ENCODE data around the gene MID1.

Gene MID1

GRCh38 chrX:10429908-10430307 is 190.5 kb downstream of the MID1 start:
- Histone ChIP-seq H2BK12ac (ENCODE audit: low read length in 2 of 2) (no peak overlapping the region), H3K4me3 (ENCODE audit: insufficient read depth in 1 of 2, low read depth in 1 of 2, low read length in 2 of 2) (no peak overlapping the region), H3K4me2 (ENCODE audit: low read length, poor library complexity, severe bottlenecking) (no peak overlapping the region), H3K36me3 (ENCODE audit: control insufficient read depth in 1 of 2, insufficient read depth in 2 of 2, low read depth in 1 of 2, low read length in 2 of 2) (no peaks in the 10 kb centered on the region), H3K23ac (ENCODE audit: low read length in 2 of 2) (no peak overlapping the region), H2BK5ac (ENCODE audit: low read depth, low read length, poor library complexity, severe bottlenecking) (no peak overlapping the region), H3K14ac (ENCODE audit: low read length in 2 of 2) (no peak overlapping the region), H4K8ac (ENCODE audit: low read length) (no peak overlapping the region), H2AK5ac (ENCODE audit: low read length, severe bottlenecking) (no peak overlapping the region), H3K4ac (ENCODE audit: low read depth in 1 of 2, low read length in 2 of 2) (no peak overlapping the region), H3K9ac (ENCODE audit: low read length) (no peak overlapping the region), H3K18ac (ENCODE audit: low read depth in 1 of 2, low read length in 2 of 2) (no peak overlapping the region), H3K27ac (ENCODE audit: low read length, poor library complexity, severe bottlenecking) (no peak overlapping the region), H3K9me3 (ENCODE audit: control insufficient read depth, low read length) (peaks cover 7% of the 10 kb centered on the region), H2BK15ac (ENCODE audit: low read depth, poor library complexity, severe bottlenecking) (no peak overlapping the region), H2BK120ac (ENCODE audit: low read depth, low read length) (no peak overlapping the region), H3K79me1 (replicated peaks; ENCODE audit: low read length, poor library complexity, severe bottlenecking) (no peaks in the 10 kb centered on the region), H3K4me1 (ENCODE audit: control insufficient read depth, insufficient read depth, low read depth, low read length) (no peaks in the 10 kb centered on the region), H3K27me3 (ENCODE audit: control insufficient read depth in 1 of 2, insufficient read depth in 1 of 2, low read length in 2 of 2) (no peaks in the 10 kb centered on the region), H4K91ac (ENCODE audit: low read length) (no peak overlapping the region), H2AFZ (ENCODE audit: low read depth, low read length) (no peak overlapping the region)
- no peak for DNase-seq
- WGBS: 100% methylated on average over 3 of the region's 5 CpGs

DNA sequence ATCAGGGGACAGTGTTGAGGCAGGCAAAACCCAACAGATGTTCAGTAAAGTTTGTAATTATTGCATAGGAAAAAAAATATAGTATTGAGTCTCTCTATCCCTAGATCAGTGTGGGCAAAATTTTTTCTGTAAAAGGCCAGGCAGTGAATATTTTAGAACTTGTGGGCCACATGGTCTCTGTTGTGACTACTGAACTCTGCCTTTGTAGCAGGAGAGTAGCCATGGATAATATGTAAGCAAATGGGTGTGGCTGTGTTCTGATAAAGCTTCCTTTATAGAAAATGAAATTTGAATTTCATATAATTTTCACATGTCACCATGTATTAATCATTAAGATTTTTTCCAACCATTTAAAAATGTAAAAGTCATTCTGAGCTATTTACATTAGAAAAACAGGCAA is 193.1 kb downstream of the MID1 start:
- Histone ChIP-seq H4K91ac (ENCODE audit: low read length) (no peak overlapping the region), H3K4me1 (ENCODE audit: control insufficient read depth, insufficient read depth, low read depth, low read length) (no peaks in the 10 kb centered on the region), H3K4ac (ENCODE audit: low read depth in 1 of 2, low read length in 2 of 2) (no peak overlapping the region), H2BK12ac (ENCODE audit: low read length in 2 of 2) (no peak overlapping the region), H3K9ac (ENCODE audit: low read length) (no peak overlapping the region), H3K27ac (ENCODE audit: low read length, poor library complexity, severe bottlenecking) (no peak overlapping the region), H2BK120ac (ENCODE audit: low read depth, low read length) (no peak overlapping the region), H2AFZ (ENCODE audit: low read depth, low read length) (no peak overlapping the region), H3K79me1 (replicated peaks; ENCODE audit: low read length, poor library complexity, severe bottlenecking) (no peaks in the 10 kb centered on the region), H2BK5ac (ENCODE audit: low read depth, low read length, poor library complexity, severe bottlenecking) (no peak overlapping the region), H4K8ac (ENCODE audit: low read length) (no peak overlapping the region), H2AK5ac (ENCODE audit: low read length, severe bottlenecking) (no peak overlapping the region), H3K14ac (ENCODE audit: low read length in 2 of 2) (no peak overlapping the region), H3K23ac (ENCODE audit: low read length in 2 of 2) (no peak overlapping the region), H3K27me3 (ENCODE audit: control insufficient read depth in 1 of 2, insufficient read depth in 1 of 2, low read length in 2 of 2) (no peaks in the 10 kb centered on the region), H3K36me3 (ENCODE audit: control insufficient read depth in 1 of 2, insufficient read depth in 2 of 2, low read depth in 1 of 2, low read length in 2 of 2) (no peaks in the 10 kb centered on the region), H3K9me3 (ENCODE audit: control insufficient read depth, low read length) (no peaks in the 10 kb centered on the region), H3K4me2 (ENCODE audit: low read length, poor library complexity, severe bottlenecking) (no peak overlapping the region), H3K4me3 (ENCODE audit: insufficient read depth in 1 of 2, low read depth in 1 of 2, low read length in 2 of 2) (no peak overlapping the region), H3K18ac (ENCODE audit: low read depth in 1 of 2, low read length in 2 of 2) (no peak overlapping the region), H2BK15ac (ENCODE audit: low read depth, poor library complexity, severe bottlenecking) (no peak overlapping the region)
- DNase-seq: no peak

GRCh38 chrX:10423716-10424115 is 196.7 kb downstream of the MID1 start:
- Histone ChIP-seq H3K23ac (ENCODE audit: low read length in 2 of 2) (no peak overlapping the region), H2BK5ac (ENCODE audit: low read depth, low read length, poor library complexity, severe bottlenecking) (no peak overlapping the region), H3K27ac (ENCODE audit: low read length, poor library complexity, severe bottlenecking) (no peak overlapping the region), H4K8ac (ENCODE audit: low read length) (no peak overlapping the region), H3K9ac (ENCODE audit: low read length) (no peak overlapping the region), H2BK12ac (ENCODE audit: low read length in 2 of 2) (no peak overlapping the region), H3K18ac (ENCODE audit: low read depth in 1 of 2, low read length in 2 of 2) (no peak overlapping the region), H3K9me3 (ENCODE audit: control insufficient read depth, low read length) (no peaks in the 10 kb centered on the region), H3K4me1 (ENCODE audit: control insufficient read depth, insufficient read depth, low read depth, low read length) (no peaks in the 10 kb centered on the region), H2AFZ (ENCODE audit: low read depth, low read length) (no peak overlapping the region), H2BK15ac (ENCODE audit: low read depth, poor library complexity, severe bottlenecking) (no peak overlapping the region), H4K91ac (ENCODE audit: low read length) (no peak overlapping the region), H3K79me1 (replicated peaks; ENCODE audit: low read length, poor library complexity, severe bottlenecking) (no peaks in the 10 kb centered on the region), H2AK5ac (ENCODE audit: low read length, severe bottlenecking) (no peak overlapping the region), H2BK120ac (ENCODE audit: low read depth, low read length) (no peak overlapping the region), H3K36me3 (ENCODE audit: control insufficient read depth in 1 of 2, insufficient read depth in 2 of 2, low read depth in 1 of 2, low read length in 2 of 2) (no peaks in the 10 kb centered on the region), H3K14ac (ENCODE audit: low read length in 2 of 2) (no peak overlapping the region), H3K4ac (ENCODE audit: low read depth in 1 of 2, low read length in 2 of 2) (no peak overlapping the region), H3K4me3 (ENCODE audit: insufficient read depth in 1 of 2, low read depth in 1 of 2, low read length in 2 of 2) (no peak overlapping the region), H3K4me2 (ENCODE audit: low read length, poor library complexity, severe bottlenecking) (no peak overlapping the region), H3K27me3 (ENCODE audit: control insufficient read depth in 1 of 2, insufficient read depth in 1 of 2, low read length in 2 of 2) (no peaks in the 10 kb centered on the region)
- DNase-seq: no peak
- WGBS: 88% methylated on average over 4 of the region's 4 CpGs

DNA sequence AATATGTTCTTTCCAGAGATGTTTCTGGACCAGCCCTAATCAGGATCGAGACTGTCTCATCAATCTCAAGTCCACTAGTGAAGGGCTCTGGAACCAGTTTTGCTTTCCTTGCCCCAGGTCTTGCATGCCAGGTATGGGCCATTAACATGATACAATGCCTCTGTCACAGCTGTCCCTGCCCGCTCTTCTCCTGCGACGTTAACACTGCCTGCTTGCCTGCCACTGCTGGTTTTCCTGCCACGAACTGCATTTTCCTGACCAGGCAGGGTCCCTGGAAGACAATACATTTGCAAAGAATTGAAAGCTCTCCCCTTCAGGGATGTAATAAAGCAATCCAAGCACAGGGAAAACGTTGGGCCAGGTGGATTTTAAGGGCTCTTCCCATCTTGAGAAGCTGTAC is 200.3 kb downstream of the MID1 start:
- Histone ChIP-seq H3K4me3 (ENCODE audit: insufficient read depth in 1 of 2, low read depth in 1 of 2, low read length in 2 of 2) (no peak overlapping the region), H3K27me3 (ENCODE audit: control insufficient read depth in 1 of 2, insufficient read depth in 1 of 2, low read length in 2 of 2) (no peaks in the 10 kb centered on the region), H3K18ac (ENCODE audit: low read depth in 1 of 2, low read length in 2 of 2) (no peak overlapping the region), H3K23ac (ENCODE audit: low read length in 2 of 2) (no peak overlapping the region), H2BK15ac (ENCODE audit: low read depth, poor library complexity, severe bottlenecking) (no peak overlapping the region), H2BK120ac (ENCODE audit: low read depth, low read length) (no peak overlapping the region), H4K91ac (ENCODE audit: low read length) (peak overlapping the region; percentile 27), H3K14ac (ENCODE audit: low read length in 2 of 2) (no peak overlapping the region), H3K9me3 (ENCODE audit: control insufficient read depth, low read length) (no peaks in the 10 kb centered on the region), H2AFZ (ENCODE audit: low read depth, low read length) (no peak overlapping the region), H3K36me3 (ENCODE audit: control insufficient read depth in 1 of 2, insufficient read depth in 2 of 2, low read depth in 1 of 2, low read length in 2 of 2) (no peaks in the 10 kb centered on the region), H3K4me2 (ENCODE audit: low read length, poor library complexity, severe bottlenecking) (no peak overlapping the region), H3K4ac (ENCODE audit: low read depth in 1 of 2, low read length in 2 of 2) (no peak overlapping the region), H2BK5ac (ENCODE audit: low read depth, low read length, poor library complexity, severe bottlenecking) (no peak overlapping the region), H2AK5ac (ENCODE audit: low read length, severe bottlenecking) (no peak overlapping the region), H2BK12ac (ENCODE audit: low read length in 2 of 2) (no peak overlapping the region), H3K4me1 (ENCODE audit: control insufficient read depth, insufficient read depth, low read depth, low read length) (peaks cover 1% of the 10 kb centered on the region), H3K27ac (ENCODE audit: low read length, poor library complexity, severe bottlenecking) (no peak overlapping the region), H4K8ac (ENCODE audit: low read length) (no peak overlapping the region), H3K9ac (ENCODE audit: low read length) (no peak overlapping the region), H3K79me1 (replicated peaks; ENCODE audit: low read length, poor library complexity, severe bottlenecking) (no peaks in the 10 kb centered on the region)
- DNase-seq: no peak
- WGBS: 72% methylated on average over 5 of the region's 6 CpGs

Data from mesenchymal stem cell (in vitro differentiated cells and primary cell).